Measurements from ENCODE around the gene MTA1. TPM values are rescaled to one million over a fixed set of nuclear protein-coding genes. Genes with fewer than 3 reads are reported as not detected.
A peak's percentile ranks its signal among the peaks of the same experiment; 100 is the strongest.

Gene MTA1
- 227 and 238 TPM in 2 replicates for total RNA-seq
- long read RNA-seq = 0 reads

DNA sequence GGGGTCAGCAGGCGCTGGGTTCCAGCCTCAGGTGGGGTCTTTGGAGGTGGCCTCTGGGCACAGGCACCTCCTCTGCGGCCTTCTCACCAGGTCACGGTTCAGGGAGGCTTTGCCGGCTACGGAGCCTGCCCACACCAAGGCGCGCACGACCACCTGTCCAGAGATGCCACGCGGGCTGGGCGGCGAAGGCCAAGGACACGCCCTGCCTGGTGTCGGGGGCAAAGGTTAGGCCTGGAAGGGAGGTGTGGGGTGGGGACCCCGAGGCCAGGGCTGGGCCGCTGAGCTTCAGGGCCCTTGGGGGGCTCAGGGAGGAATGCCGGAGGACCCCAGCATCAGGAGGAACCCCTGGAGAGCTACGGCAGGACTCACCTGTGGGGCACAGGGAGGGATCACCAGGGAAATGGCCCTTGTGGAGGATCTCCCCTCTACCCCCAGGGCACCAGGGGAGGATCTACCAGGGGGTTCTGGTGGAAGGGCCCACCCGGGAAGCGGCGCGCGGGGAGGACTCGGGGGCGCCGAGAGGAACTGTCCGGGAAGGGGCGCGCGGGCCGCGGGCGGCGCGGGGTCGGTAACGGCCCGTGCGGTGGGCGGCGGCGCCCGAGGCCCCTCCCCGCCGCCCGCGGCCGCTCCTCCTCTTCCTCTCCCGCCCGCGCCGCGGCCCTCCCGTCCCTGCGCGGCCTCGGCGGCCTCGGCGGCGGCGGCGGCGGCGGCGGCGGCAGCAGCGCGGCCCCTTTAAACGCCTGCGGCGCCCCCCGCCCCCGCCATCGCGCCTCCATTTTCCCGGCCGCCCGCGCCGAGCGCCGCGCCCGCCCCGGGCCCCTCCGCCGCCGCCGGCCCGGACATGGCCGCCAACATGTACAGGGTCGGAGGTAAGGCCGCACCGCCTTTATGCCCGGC lies at the start of gene MTA1:
TSS of gene MTA1 (plus strand) at position 633 of the 897 bp plus-strand sequence. CDS start at position 842, 209 bp downstream.
- Mint-ChIP-seq H3K27me3 (no peaks in the 10 kb centered on the region), H3K9me3 (ENCODE audit: low read depth) (no peaks in the 10 kb centered on the region), H3K36me3 (ENCODE audit: insufficient read depth) (peaks cover 3% of the 10 kb centered on the region), H3K4me1 (ENCODE audit: low read depth) (peaks cover 16% of the 10 kb centered on the region), H3K4me3 (ENCODE audit: low read depth) (peak within 1 kb of the TSS; percentile 88), H3K27ac (peak within 1 kb of the TSS; percentile 96)
- TF ChIP-seq, protein P1, sequence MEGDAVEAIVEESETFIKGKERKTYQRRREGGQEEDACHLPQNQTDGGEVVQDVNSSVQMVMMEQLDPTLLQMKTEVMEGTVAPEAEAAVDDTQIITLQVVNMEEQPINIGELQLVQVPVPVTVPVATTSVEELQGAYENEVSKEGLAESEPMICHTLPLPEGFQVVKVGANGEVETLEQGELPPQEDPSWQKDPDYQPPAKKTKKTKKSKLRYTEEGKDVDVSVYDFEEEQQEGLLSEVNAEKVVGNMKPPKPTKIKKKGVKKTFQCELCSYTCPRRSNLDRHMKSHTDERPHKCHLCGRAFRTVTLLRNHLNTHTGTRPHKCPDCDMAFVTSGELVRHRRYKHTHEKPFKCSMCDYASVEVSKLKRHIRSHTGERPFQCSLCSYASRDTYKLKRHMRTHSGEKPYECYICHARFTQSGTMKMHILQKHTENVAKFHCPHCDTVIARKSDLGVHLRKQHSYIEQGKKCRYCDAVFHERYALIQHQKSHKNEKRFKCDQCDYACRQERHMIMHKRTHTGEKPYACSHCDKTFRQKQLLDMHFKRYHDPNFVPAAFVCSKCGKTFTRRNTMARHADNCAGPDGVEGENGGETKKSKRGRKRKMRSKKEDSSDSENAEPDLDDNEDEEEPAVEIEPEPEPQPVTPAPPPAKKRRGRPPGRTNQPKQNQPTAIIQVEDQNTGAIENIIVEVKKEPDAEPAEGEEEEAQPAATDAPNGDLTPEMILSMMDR (IDR thresholded peaks at IDR 0.05; ENCODE audit: unreplicated experiment) = no peak
- DNase-seq (ENCODE audit: low spot score, unreplicated experiment) = no peak

- Mint-ChIP-seq H3K9me3 (ENCODE audit: low read depth) (no peaks in the 10 kb centered on the region), H3K36me3 (ENCODE audit: insufficient read depth) (peaks cover 16% of the 10 kb centered on the region), H3K4me3 (ENCODE audit: low read depth) (no peak overlapping the region), H3K27ac (no peak overlapping the region), H3K4me1 (ENCODE audit: low read depth) (peaks cover 4% of the 10 kb centered on the region), H3K27me3 (no peaks in the 10 kb centered on the region)
- TF ChIP-seq, protein P1 (IDR thresholded peaks at IDR 0.05; ENCODE audit: unreplicated experiment) = no peak
- no peak for DNase-seq (ENCODE audit: low spot score, unreplicated experiment)
Observed at GRCh38 chr14:105374389-105374788, 45.2 kb upstream of the MTA1 start.

DNA sequence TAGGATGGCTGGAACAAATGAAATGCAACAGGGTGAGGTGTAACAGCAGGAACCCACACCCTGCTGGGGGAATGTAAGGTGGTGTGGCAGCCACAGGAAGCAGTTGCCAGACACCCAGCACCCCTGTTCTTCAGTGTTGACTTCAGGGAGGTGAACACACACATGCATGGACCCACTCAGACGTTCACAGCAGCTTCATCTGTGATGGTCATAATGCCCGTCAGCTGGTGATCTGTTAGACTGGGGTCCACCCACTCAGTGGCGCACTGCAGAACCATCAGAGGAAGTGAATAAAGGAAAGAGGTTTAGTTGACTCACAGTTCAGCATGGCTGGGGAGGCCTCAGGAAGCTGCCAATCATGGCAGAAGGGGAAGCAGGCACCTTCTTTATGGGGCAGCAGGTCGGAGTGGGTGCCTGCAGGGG lies 44.0 kb upstream of the MTA1 start:
- TF ChIP-seq, protein P1 (IDR thresholded peaks at IDR 0.05; ENCODE audit: unreplicated experiment) = no peak
- peak overlapping the region; percentile 73 for H3K27ac Mint-ChIP-seq
- H3K36me3 Mint-ChIP-seq (ENCODE audit: insufficient read depth) = peaks cover 14% of the 10 kb centered on the region
- H3K27me3 Mint-ChIP-seq = no peaks in the 10 kb centered on the region
- no peaks in the 10 kb centered on the region for H3K9me3 Mint-ChIP-seq (ENCODE audit: low read depth)
- DNase-seq (ENCODE audit: low spot score, unreplicated experiment) = no peak
- H3K4me3 Mint-ChIP-seq (ENCODE audit: low read depth) = no peak overlapping the region
- peaks cover 4% of the 10 kb centered on the region for H3K4me1 Mint-ChIP-seq (ENCODE audit: low read depth)

GRCh38 chr14:105376521-105377440 lies 42.8 kb upstream of the MTA1 start:
- Mint-ChIP-seq H3K36me3 (ENCODE audit: insufficient read depth) (peaks cover 8% of the 10 kb centered on the region), H3K4me1 (ENCODE audit: low read depth) (peaks cover 4% of the 10 kb centered on the region), H3K9me3 (ENCODE audit: low read depth) (no peaks in the 10 kb centered on the region), H3K4me3 (ENCODE audit: low read depth) (no peak overlapping the region), H3K27ac (no peak overlapping the region), H3K27me3 (no peaks in the 10 kb centered on the region)
- TF ChIP-seq, protein P1 (IDR thresholded peaks at IDR 0.05; ENCODE audit: unreplicated experiment) = no peak
- DNase-seq (ENCODE audit: low spot score, unreplicated experiment) = no peak

All from progenitor cell of endocrine pancreas (in vitro differentiated cells).